ENCODE results near the gene ANKRD53. TPM values are rescaled to one million over a fixed set of nuclear protein-coding genes. Genes with fewer than 3 reads are reported as not detected.

The ANKRD53 gene
- total RNA-seq, 3 donors from 2014 or later: 0.23 to 1.8 (median 0.75) TPM

Other genes with a start within 250 kb of the ANKRD53 start
- 1 to 10 TPM in 2 of 3 donors, under 1 TPM in 1; 0.43 to 4.0 (median 1.1) TPM for gene ADD2, start 210.4 kb upstream of the ANKRD53 start, total RNA-seq
- gene FIGLA, start 188.0 kb upstream of the ANKRD53 start, total RNA-seq: not detected
- under 1 TPM in 2 of 3 donors, not detected in 1; 0.14 to 0.19 TPM for gene CLEC4F, start 158.0 kb upstream of the ANKRD53 start, total RNA-seq
- gene CD207, start 142.8 kb upstream of the ANKRD53 start, total RNA-seq: under 1 TPM in 2 of 3 donors, not detected in 1; 0.19 to 0.61 TPM
- gene VAX2, start 78.1 kb upstream of the ANKRD53 start, total RNA-seq: under 1 TPM in 1 of 3 donors, not detected in 2; 0.47 TPM
- not detected for gene ATP6V1B1, start 42.7 kb upstream of the ANKRD53 start, total RNA-seq
- gene TEX261, start 16.2 kb downstream of the ANKRD53 start, total RNA-seq: 10 to 100 TPM; 51.0 to 63.0 (median 51.4) TPM
- gene NAGK, start 90.0 kb downstream of the ANKRD53 start, total RNA-seq: 100 to 1,000 TPM in 1 of 3 donors, 10 to 100 TPM in 2; 64.5 to 105 (median 67.9) TPM
- gene MCEE, start 151.6 kb downstream of the ANKRD53 start, total RNA-seq: 10 to 100 TPM; 18.2 to 22.8 (median 19.1) TPM
- 10 to 100 TPM; 20.6 to 26.1 (median 21.3) TPM for gene MPHOSPH10, start 152.0 kb downstream of the ANKRD53 start, total RNA-seq
- gene PAIP2B, start 248.5 kb downstream of the ANKRD53 start, total RNA-seq: 10 to 100 TPM in 1 of 3 donors, 1 to 10 TPM in 2; 5.6 to 14.6 (median 6.5) TPM

All from mucosa of descending colon (tissue), 3 donors.